ENCODE results near the gene PTPRT.

- no peak for TF ChIP-seq EZH2 (IDR thresholded peaks at IDR 0.05; ENCODE audit: borderline replicate concordance, low read depth, low read length, poor library complexity, severe bottlenecking)
- TF ChIP-seq CTCF (conservative IDR thresholded peaks at IDR 0.05; ENCODE audit: low read depth, low read length), result no peak
These were observed 294.7 kb downstream of the PTPRT start for GRCh38 chr20:42895020-42895419.
